ENCODE measurements around the gene NACAD. TPM values are rescaled to one million over a fixed set of nuclear protein-coding genes. Genes with fewer than 3 reads are reported as not detected.

NACAD gene
- total RNA-seq, 1 experiment from 2014 or later = 0.24 TPM

DNA sequence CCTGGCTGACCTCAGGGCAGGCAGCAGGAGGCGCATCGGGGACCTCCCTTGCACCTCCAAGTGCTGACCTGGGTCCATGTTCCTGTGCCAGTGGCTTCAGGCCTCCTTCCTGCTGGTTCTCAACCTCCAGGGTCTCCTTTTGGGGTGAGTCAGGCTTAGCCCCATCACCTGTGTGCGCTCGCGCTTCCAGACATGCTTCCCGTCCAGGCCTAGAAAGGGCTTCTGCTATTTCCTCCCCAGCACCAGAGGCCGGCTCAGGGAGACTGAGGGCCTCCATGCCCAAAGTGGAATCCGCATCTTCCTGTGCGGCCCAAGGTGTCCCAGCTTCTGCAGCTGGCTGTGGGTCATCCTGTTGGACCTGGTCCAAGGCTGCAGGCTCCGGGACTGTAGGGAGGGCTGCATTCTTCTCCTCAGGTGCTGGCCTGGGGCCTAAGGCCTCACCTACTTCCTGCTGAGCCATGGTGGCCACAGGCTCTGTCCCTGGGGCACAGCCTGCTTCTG is 5.9 kb downstream of the NACAD start:
- no TSS peak for BruUV-seq (replicated peaks)
- no peak overlapping the region for H3K27ac ChIP-seq
- CTCF ChIA-PET = no interaction called here
- no peaks in the 10 kb centered on the region for H3K79me2 ChIP-seq (ENCODE audit: low read depth)
- no peaks in the 10 kb centered on the region for H3K27me3 ChIP-seq (ENCODE audit: insufficient read depth, low read depth)
- H4K20me1 ChIP-seq (ENCODE audit: insufficient read depth) = no peaks in the 10 kb centered on the region
- no peaks in the 10 kb centered on the region for H3K36me3 ChIP-seq (ENCODE audit: low read depth)
- peaks cover 21% of the 10 kb centered on the region; the same call in 1 of the 2 replicates for H3F3A ChIP-seq (ENCODE audit: insufficient read depth, low read depth)
- H3K4me1 ChIP-seq (replicated peaks; ENCODE audit: insufficient read depth) = peaks cover 11% of the 10 kb centered on the region
- H2AFZ ChIP-seq = no peak overlapping the region
- TF ChIP-seq, protein P1, sequence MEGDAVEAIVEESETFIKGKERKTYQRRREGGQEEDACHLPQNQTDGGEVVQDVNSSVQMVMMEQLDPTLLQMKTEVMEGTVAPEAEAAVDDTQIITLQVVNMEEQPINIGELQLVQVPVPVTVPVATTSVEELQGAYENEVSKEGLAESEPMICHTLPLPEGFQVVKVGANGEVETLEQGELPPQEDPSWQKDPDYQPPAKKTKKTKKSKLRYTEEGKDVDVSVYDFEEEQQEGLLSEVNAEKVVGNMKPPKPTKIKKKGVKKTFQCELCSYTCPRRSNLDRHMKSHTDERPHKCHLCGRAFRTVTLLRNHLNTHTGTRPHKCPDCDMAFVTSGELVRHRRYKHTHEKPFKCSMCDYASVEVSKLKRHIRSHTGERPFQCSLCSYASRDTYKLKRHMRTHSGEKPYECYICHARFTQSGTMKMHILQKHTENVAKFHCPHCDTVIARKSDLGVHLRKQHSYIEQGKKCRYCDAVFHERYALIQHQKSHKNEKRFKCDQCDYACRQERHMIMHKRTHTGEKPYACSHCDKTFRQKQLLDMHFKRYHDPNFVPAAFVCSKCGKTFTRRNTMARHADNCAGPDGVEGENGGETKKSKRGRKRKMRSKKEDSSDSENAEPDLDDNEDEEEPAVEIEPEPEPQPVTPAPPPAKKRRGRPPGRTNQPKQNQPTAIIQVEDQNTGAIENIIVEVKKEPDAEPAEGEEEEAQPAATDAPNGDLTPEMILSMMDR (conservative IDR thresholded peaks at IDR 0.05) = no peak
- TF ChIP-seq EZH2 (IDR thresholded peaks at IDR 0.05; ENCODE audit: low read depth) = no peak
- intact Hi-C loops (cut with micrococcal nuclease; ENCODE audit: unreplicated experiment) = no loop called here
- DNase-seq = peak; percentile 74 to 93
- H3K4me3 ChIP-seq = no peak overlapping the region
- H3K4me2 ChIP-seq = 0 out of 2 replicates have a peak overlapping the region, but pooled peaks have one; percentile 3
- H3K9me2 ChIP-seq (ENCODE audit: insufficient read depth) = no peaks in the 10 kb centered on the region
- POLR2A ChIA-PET (ENCODE audit: unreplicated experiment) = interaction anchor here (0.6 kb wide), 1 partner anchor 232 kb away, joined by 7 read pairs; no protein-coding TSS in a partner anchor
- no peaks in the 10 kb centered on the region for H3K9me3 ChIP-seq (ENCODE audit: insufficient read depth, low read depth)

DNA sequence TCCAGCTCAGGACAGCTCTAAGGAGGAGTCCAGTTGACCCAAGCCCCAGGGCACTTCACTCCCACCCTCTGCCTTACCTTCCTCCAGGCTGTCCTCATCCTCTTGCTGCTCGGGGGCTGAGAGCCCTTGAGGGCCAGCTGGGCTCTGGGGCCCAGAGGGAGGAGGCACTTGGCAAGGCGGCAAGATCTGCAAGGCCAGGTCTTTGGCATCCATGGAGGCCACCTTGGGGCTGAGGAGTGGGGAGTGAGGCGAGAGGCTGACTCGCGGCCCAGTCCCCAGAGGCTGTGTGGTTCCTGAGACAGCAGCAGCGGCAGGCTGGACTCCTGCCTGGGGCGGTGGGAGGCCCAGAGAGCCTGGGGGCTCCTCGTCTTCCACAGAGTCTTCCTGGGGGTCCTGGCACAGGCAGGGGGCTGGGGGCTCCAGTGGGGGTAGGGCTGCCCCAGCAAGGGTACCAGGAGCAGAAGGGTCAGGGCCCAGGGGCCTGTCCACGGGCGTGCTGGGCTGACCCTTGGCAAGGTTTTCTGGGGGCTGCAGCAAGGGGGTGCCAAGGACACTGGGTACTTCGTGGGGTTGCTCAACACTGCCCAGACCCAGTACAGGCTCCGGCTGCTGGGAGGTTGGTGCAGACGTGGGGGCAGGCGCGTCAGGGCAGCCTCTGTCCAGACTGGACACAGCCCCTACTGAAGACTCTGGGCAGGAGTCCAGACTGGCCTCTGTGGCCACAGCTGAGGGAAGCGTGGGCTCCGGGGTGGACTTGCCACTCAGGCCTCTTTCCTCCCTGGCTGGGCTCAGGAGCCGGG is 6.5 kb downstream of the NACAD start:
- no peaks in the 10 kb centered on the region for H3K9me3 ChIP-seq (ENCODE audit: insufficient read depth, low read depth)
- no peaks in the 10 kb centered on the region for H3K9me2 ChIP-seq (ENCODE audit: insufficient read depth)
- DNase-seq = no peak
- CTCF ChIA-PET = no interaction called here
- H3F3A ChIP-seq (ENCODE audit: insufficient read depth, low read depth) = peaks cover 19% of the 10 kb centered on the region; the same call in 1 of the 2 replicates
- H3K36me3 ChIP-seq (ENCODE audit: low read depth) = no peaks in the 10 kb centered on the region
- POLR2A ChIA-PET (ENCODE audit: unreplicated experiment) = interaction anchor here (0.6 kb wide), 1 partner anchor 231 kb away, joined by 7 read pairs; no protein-coding TSS in a partner anchor
- H2AFZ ChIP-seq = no peak overlapping the region
- H3K79me2 ChIP-seq (ENCODE audit: low read depth) = no peaks in the 10 kb centered on the region
- H3K4me1 ChIP-seq (replicated peaks; ENCODE audit: insufficient read depth) = peaks cover 11% of the 10 kb centered on the region
- intact Hi-C loops (cut with micrococcal nuclease; ENCODE audit: unreplicated experiment) = no loop called here
- no peak for TF ChIP-seq EZH2 (IDR thresholded peaks at IDR 0.05; ENCODE audit: low read depth)
- TF ChIP-seq, protein P1 (conservative IDR thresholded peaks at IDR 0.05) = no peak
- no peak overlapping the region for H3K4me3 ChIP-seq
- H3K4me2 ChIP-seq = no peak overlapping the region
- no TSS peak for BruUV-seq (replicated peaks)
- H3K27me3 ChIP-seq (ENCODE audit: insufficient read depth, low read depth) = no peaks in the 10 kb centered on the region
- no peaks in the 10 kb centered on the region for H4K20me1 ChIP-seq (ENCODE audit: insufficient read depth)
- H3K27ac ChIP-seq = no peak overlapping the region

DNA sequence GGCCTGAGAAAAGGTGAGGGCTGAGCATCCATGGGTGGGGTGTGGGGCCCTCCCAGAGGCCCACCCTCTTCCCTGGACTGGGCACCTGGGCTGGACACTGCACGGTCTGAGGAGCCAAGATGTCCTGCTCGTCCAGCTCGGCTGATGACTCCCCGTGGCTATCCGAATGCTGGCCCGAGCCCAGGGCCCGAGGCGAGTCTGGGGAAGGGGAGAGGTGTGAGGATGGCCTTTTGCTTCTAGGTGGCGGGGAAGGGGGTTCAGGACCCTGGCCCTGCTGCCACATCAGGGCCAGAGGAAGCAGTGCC is 7.1 kb downstream of the NACAD start:
- DNase-seq = no peak
- intact Hi-C loops (cut with micrococcal nuclease; ENCODE audit: unreplicated experiment) = no loop called here
- H3K27ac ChIP-seq = no peak overlapping the region
- no TSS peak for BruUV-seq (replicated peaks)
- no peak overlapping the region for H3K4me3 ChIP-seq
- peaks cover 11% of the 10 kb centered on the region for H3K4me1 ChIP-seq (replicated peaks; ENCODE audit: insufficient read depth)
- H3K9me2 ChIP-seq (ENCODE audit: insufficient read depth) = no peaks in the 10 kb centered on the region
- H3K36me3 ChIP-seq (ENCODE audit: low read depth) = no peaks in the 10 kb centered on the region
- ChIA-PET CTCF (no interaction called here), POLR2A (ENCODE audit: unreplicated experiment) (no interaction called here)
- TF ChIP-seq EZH2 (IDR thresholded peaks at IDR 0.05; ENCODE audit: low read depth) = no peak
- TF ChIP-seq, protein P1 (conservative IDR thresholded peaks at IDR 0.05) = no peak
- no peaks in the 10 kb centered on the region for H4K20me1 ChIP-seq (ENCODE audit: insufficient read depth)
- no peaks in the 10 kb centered on the region for H3K9me3 ChIP-seq (ENCODE audit: insufficient read depth, low read depth)
- no peak overlapping the region for H3K4me2 ChIP-seq
- H3F3A ChIP-seq (ENCODE audit: insufficient read depth, low read depth) = peaks cover 15% of the 10 kb centered on the region; the same call in 1 of the 2 replicates
- H3K27me3 ChIP-seq (ENCODE audit: insufficient read depth, low read depth) = no peaks in the 10 kb centered on the region
- H3K79me2 ChIP-seq (ENCODE audit: low read depth) = no peaks in the 10 kb centered on the region
- no peak overlapping the region for H2AFZ ChIP-seq
